GM18517 (cell line): ENCODE measurements around the gene PNPLA2.

Source experiments
- ATAC-seq: cut with Tn5 transposase; IDR thresholded peaks from one replicate; pipeline ENCODE4 v1.9.1; 2021; ENCODE audit warnings: mild to moderate bottlenecking, moderate library complexity; ENCODE audit not compliant: unreplicated experiment

The PNPLA2 gene

DNA sequence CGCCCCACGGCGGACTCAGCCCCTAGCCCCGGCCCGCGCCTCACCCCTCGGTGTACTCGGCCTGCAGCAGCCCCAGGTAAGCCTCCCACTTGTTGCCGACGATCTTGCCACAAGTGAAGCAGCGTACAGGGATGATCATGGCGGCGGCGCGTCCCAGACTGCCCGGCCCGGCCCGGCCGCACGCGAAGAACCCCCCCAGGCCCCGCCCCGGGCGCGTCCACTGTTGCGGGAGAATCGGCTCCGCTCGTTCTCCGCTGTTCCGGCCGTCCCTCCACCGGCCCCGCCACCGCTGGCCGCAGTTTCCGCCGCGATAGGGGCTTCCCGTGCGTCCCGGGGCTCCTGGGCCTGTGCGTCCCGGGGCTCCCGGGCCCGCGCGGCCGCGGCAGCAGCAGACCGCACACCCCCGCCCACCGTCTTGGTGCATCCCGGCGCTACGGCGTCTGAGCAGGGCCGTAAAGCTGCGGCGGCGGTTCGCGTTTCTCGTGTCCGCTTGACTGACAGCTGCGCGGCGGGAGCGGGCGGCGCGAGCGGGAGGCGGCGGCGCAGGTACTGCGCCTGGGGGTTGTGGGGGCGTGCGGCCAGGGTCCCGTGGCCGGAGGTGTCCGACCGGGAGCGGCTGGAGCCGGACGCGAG lies 23.8 kb downstream of the PNPLA2 start, which contains the start of the genes POLR2L and TSPAN4:
Gene POLR2L (minus strand): TSS at position 160 of the 633 bp plus-strand sequence. CDS start 21 bp downstream, at position 139.
Gene TSPAN4 (plus strand): TSS at position 483 of the 633 bp plus-strand sequence. CDS start 7,453 bp downstream, outside the sequence.
- ATAC-seq = peak; percentile 47

- no peak for ATAC-seq
Observed at GRCh38 chr11:843086-843734, 24.5 kb downstream of the PNPLA2 start.

GRCh38 chr11:843818-844692 lies 25.3 kb downstream of the PNPLA2 start:
- ATAC-seq = no peak

DNA sequence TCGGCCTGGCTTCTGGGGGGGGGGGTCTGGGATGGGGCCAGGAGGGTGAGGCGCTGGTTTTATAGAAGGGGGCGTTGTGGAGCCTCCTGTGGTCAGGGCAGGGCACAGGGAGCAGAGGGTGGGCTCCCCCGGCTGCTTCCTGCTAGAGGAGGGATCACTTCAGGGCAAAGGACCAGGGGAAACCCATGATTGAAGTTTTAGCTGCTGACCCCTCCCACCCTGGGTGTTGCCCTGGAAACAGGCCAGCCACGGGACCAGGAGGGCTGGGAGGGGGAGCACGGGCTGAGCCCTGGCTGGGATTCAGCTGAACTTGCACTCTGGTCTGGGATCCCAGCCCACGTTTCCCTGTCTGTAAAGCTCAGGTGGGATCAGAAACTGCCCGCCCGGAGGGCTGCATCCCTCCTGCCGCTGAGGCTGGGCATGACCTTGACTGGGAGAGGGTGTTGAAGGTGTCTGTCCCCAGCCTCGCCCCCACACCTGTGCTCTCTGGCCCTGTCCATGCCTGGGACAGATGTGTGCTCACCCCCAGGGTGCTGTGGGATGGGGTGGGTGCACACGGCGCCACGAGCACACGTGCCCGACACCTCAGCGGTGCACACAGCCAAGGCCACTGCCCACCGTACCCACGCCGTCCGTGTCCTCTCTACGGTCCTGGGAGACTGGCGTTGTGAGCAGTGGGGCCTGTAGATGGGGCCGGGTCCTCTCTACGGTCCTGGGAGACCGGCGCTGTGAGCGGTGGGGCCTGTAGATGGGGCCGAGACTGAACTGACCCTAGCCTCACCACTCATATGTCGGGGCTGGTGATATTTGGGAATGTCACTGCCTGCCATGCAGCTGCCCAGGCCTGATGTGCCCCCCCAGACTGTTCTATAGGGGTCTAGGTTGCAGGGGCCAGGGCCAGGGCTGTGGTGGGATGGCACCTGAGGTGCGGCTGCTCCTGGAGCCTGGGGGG lies 26.3 kb downstream of the PNPLA2 start:
- ATAC-seq = no peak

GRCh38 chr11:845872-846495 lies 27.3 kb downstream of the PNPLA2 start:
- ATAC-seq = no peak

GRCh38 chr11:846496-847098 lies 27.9 kb downstream of the PNPLA2 start:
- ATAC-seq = no peak

DNA sequence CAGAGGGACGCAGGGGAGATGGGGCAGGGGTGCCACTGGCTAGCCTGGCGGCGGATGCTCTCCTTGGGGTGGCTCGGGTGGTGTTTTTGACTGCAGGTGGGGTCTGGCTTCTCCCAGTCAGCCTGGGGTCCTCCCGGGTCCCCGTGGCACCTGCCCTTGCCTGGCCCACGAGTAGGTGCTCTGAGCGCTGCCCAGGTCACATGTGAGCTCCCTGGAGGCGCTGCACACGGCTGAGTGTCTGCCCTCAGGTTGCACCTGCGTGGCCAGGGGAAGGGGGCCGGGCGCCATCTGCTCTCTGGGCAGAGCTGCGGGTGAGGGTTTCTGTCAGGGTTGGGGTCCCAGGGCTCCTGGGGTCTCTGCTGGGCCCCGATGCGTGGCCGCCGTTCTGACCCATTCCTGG lies 29.2 kb downstream of the PNPLA2 start:
- ATAC-seq = no peak

DNA sequence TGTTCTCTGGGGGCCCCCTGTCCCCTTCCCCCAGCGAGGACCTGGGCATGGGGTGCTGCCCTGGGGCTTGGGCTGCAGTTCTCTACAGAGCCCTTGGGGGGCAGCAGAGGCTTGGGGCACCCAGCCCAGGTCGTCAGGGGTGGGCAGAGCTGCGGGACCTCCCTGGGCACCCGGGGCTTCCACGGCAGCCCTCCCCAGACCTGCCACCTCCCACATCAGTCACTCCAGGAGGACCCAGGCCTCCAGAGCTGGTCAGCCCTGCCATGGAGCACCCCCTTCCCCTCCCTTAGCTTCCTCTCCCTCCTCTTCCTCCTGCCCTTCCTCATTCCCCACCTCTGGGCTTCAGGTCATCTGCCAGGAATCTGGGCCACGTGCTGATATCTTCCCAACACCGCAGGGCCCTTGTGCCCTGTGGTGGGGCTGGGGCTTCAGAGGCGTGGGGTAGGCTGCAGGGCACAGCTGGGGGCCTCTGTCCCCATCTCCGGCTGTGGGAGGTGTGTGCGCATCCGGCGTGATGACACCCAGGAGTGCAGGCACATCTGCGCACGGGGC lies 29.7 kb downstream of the PNPLA2 start:
- no peak for ATAC-seq

- no peak for ATAC-seq
Observed at GRCh38 chr11:849104-849824, 30.6 kb downstream of the PNPLA2 start.

DNA sequence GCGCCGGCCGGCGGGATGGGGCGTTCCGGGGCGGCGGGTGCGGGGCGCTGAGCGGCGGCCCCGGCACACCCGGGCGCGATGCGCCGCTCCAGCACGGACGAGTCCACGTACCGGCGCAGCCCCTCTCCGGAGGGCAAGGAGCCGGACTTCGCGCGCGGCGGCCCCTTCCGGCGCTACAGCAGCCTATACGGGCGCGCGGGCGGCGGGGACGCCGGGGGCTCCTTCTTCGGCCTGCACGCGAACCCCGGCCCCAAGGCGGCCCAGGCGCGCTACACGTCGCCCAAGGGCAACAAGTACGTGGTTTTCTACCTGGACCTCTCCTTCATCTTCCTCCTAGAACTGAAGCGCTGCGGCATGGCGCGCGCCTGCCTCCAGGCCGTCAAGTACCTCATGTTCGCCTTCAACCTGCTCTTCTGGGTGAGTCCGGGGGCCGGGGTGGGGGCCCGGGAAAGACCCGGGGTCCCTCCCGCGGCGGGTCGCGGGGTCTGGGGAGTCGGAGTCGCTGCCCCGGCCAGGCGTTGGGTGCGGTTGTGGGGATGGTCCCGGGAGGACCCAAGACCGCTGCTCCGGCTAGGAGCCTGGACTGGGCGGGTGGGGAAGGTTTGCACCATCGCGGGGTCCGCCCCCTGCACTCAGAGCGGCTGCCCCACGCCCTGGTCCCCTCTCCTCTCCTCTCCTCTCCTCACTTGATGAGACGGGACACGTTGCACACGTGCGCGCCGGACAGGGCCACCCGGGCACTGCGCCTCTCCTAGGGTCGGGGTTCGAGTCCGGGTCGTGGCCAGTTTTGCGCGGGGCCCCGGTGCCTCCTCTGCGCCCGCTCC lies 31.4 kb downstream of the PNPLA2 start:
- ATAC-seq = no peak

DNA sequence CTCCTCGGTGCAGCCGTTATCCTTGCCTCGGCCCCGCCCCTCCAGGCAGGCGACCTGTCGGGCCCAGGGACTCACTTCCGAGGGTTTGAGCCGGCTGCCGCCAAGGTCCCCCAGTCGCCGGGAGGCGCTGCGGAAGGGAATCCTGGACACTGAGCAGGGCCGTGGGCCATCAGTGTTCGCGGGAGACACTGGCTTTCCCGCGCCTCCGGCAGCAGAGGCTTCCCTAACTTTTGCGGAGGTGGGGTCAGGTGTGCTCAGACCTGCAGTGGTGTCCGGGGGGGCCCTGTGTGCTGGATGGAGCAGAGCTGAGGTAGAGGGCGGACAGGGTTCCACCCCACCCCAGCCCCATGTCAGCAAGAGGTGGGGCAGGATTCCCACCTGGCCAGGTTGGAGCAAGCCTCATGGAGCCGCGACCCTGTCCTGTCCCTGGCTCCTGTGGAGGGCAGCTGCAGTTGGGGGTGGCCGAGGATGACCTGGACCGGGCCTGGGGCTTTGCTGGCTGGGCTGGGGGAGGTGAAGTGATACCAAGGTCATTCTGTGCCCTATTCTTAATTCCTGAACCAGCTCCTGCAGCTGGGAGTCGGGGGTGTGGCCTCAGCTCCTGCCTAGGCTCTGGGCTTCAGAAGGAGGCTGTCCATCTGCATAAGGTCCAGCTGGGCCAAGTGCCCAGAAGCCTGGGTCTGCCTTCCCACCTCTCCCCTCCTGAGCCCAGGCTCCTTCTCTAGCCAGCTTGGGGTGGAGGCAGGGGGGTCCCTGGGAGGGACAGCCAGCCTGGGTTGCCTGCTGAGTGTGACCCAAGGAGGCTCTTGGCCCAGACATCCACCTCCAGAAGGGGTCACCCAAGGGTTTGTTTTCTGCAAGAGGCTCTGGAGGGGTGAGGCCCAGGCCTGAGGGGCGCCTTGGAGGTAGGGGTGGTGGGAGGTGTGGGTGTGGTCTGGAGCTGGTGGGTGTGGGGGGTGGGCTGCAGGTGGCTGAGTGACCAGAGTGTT lies 32.4 kb downstream of the PNPLA2 start:
- no peak for ATAC-seq

GRCh38 chr11:852762-853161 lies 34.0 kb downstream of the PNPLA2 start:
- no peak for ATAC-seq

DNA sequence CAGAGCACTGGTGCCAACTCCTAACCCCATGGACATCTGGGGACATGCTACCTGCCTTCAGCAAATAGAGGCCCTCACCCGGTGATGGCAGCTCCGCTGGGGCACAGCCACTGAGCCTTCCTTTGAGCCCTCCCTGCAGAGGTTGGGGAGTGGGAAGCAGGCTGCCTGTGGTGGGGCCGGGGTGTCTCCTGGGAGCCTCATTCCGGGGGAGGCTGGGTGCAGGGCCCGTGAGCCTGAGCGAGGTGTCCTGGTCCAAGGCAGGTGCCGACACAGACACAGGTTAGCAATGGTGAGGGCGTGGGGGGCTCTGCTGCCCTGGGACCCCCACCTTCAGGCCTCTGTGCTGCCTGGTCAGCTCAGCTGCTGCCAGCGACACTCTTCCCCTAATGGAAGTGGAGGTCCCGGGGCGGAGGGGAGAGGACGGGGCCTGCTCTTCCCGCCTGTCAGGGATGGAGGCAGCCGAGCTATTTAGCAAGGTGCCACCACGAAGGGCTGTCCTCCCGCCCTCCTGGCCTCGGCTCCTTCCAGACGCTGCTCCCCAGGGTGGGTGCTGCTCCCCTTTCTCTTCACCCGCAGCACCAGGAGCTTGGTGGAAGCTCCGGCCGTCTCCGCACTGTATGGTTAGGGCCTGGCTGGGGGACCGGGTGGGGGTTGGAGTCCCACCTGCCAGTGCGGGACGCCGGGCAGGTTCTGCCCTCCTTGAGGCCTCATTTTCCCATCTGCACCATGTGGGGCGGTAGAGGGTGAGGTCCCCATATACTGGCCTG lies 35.2 kb downstream of the PNPLA2 start:
- ATAC-seq = no peak

DNA sequence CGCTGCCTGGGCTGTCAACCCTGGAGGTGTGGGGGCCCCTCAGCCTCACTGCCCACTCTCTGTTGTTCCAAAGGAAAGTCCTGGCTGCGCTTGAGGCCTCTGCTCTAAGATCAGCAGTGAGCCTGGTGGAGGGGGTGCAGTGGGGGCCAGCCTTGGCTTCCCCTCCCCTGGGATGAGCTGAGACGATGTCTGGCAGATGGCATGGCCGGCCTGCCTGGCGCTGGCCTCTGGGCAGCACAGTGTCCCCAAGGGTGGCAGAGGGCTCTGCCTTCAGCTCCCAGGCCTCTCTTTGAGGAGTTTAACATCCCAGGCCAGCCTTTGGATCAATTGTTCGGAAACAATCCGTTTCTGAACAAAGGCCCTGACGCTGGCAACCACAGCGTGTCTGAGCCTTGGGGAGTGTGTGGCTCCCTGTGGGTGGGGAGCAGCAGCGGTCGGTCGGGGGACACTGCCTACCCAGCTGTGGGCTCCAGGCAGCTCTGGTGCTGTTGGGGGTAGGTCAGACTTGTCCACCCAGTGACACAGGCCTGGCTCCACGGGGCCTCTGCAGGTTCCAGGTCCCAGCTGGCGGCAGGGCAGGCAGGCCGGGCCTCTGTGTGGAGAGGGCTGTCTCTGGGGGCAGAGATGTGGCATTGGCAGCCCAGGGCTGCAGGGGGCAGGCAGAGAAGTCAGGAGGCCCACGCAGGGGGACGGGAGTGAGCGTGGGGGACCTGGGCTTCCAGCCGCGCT lies 36.1 kb downstream of the PNPLA2 start:
- ATAC-seq = no peak

DNA sequence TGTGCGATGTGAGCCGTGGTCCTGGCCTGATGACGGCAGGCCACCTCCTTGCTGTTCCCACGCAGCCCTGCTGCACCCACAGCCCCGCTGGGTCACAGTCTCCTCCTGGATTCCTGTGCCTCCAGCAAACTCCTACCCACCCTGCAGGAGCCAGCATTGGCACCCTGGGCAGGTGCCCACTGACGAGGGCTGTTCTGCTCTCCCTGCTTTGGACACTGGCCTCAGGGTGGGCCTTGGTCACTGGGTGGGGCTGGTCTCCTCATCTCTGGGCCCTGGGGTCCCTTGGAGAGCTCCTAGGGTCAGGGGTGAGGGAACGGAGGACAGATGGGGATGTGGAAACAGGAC lies 36.6 kb downstream of the PNPLA2 start:
- ATAC-seq = no peak
